ENCODE measurements around the gene TMEM239.

Gene TMEM239

GRCh38 chr20:2851086-2851485, 34.9 kb downstream of the TMEM239 start:
- no peak for DNase-seq

GRCh38 chr20:2858591-2858990, 42.4 kb downstream of the TMEM239 start:
- DNase-seq, result no peak

DNA sequence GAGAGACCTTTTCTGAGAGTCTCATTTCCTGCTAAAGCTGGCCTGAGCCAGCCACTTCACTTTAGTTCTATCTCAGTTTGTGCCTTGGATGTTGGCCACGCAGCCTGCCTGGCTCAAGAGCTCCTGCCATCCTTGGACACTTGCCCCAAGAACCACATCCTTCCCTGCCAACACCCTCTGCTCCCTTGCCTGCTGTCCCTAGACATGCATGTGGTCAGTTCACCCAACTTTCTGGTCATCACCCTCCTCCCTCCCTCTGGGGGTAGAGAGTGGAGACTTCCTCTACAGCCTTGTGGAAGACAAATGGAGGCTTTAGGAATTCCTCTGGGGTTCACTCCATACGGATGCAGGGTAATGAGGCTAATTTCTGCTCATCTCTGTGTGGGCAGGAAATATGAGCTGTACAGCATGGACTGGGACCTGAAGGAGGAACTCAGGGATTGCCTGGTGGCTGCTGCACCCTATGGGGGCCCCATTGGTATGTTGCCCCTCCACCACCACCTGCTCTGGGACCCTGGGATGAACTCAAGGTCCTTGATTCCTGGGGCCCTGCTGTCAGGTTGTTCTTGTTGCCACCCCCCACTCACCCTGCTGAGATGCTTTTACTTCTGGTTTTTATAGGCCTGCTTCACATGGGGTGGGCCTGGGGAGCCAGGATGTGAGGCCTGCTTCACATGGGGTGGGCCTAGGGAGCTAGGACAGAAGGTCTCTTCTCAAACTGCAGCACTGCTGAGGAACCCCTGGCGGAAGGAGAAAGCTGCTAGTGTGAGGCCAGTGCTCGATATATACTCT, 43.4 kb downstream of the TMEM239 start:
- no peak for DNase-seq

- DNase-seq, result no peak
Observed at GRCh38 chr20:2864626-2865025, 48.5 kb downstream of the TMEM239 start.

GRCh38 chr20:2865101-2865500, 48.9 kb downstream of the TMEM239 start:
- DNase-seq, result no peak

- DNase-seq, result no peak
Observed at GRCh38 chr20:2865630-2866029, 49.5 kb downstream of the TMEM239 start.

- no peak for DNase-seq
Observed at GRCh38 chr20:2866236-2866635, 50.1 kb downstream of the TMEM239 start.

DNA sequence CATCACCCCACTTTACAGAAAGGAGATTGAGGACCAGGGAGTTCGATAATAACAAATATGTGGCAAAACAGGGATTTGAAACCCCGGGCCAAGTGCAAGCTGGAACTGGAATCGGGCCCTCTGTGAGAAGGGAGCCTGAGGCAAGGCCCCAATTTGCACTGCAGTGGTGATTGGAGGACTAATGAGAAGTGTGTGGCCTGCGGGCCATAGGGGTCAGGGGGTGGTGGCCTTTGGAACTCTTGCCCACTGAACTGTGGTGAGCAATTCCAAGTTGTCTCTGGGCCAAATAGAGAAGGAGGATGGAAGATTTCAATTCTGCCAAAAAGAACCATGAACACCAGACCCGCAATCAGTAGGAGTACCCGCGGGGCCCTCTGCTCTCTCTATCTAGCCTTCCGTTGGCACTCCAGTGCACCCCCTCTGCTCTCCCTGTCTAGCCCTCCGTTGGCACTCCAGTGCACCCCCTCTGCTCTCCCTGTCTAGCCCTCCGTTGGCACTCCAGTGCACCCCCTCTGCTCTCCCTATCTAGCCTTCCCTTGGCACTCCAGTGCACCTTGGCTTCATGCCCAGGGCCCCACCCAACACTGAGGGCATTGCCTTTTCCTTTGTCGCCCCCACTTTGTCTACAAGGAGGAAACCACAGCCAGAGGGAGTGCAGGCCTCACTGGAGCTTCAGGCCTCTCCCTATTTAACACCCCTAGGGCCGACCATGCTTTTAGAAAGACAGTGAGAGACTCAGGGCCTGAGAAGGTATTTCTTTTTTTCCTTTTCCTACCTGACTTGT, 51.1 kb downstream of the TMEM239 start:
- DNase-seq, result no peak
